ENCODE data around the gene RTL10. TPM values are rescaled to one million over a fixed set of nuclear protein-coding genes. Genes with fewer than 3 reads are reported as not detected.

The RTL10 gene
- total and polyA plus RNA-seq, 10 of the 15 experiments (the other 5 are each of a cell fraction or from before 2014, with no cell fraction given), result 5.3 to 18.1 (median 10.3) TPM

- no TSS peak for BruUV-seq (replicated peaks)
- SMC1A ChIA-PET (ENCODE audit: uncharacterized antibody, unreplicated experiment), result interaction anchor here (0.7 kb wide), 1 partner anchor 112 kb away, joined by 3 read pairs; no protein-coding TSS in a partner anchor
- 67% methylated on average over 25 of the region's 26 CpGs for WGBS (ENCODE audit: insufficient coverage, insufficient replicate concordance, low lambda C conversion rate, missing lambda C conversion rate)
- H3K27ac ChIP-seq (ENCODE audit: control insufficient read depth, insufficient read depth), result no peak overlapping the region
- RAD21 ChIA-PET (ENCODE audit: unreplicated experiment), result no interaction called here
- DNase-seq (ENCODE audit: low read depth, low spot score) (no peak), ATAC-seq (no peak), FAIRE-seq (no peak)
- H3K4me1 ChIP-seq (ENCODE audit: control insufficient read depth, insufficient read depth, low read length), result no peaks in the 10 kb centered on the region
- POLR2A ChIA-PET, result no interaction called here
- no peak overlapping the region for H3K4me3 ChIP-seq
- in situ Hi-C loops (cut with MboI), result no loop called here
- no peaks in the 10 kb centered on the region for H3K36me3 ChIP-seq (ENCODE audit: control insufficient read depth in 2 of 2, insufficient read depth in 2 of 2, low read length in 1 of 2)
- H4K20me1 ChIP-seq (ENCODE audit: control insufficient read depth, insufficient read depth), result no peaks in the 10 kb centered on the region
- intact Hi-C loops (cut with micrococcal nuclease; ENCODE audit: unreplicated experiment), result no loop called here
- H3K9me3 ChIP-seq (replicated peaks; ENCODE audit: control insufficient read depth, insufficient read depth, low read length), result no peaks in the 10 kb centered on the region
- no peak overlapping the region for H2AFZ ChIP-seq (ENCODE audit: control insufficient read depth, low read depth, low read length)
- H3K9ac ChIP-seq (ENCODE audit: control insufficient read depth, insufficient read depth, low read length), result no peak overlapping the region
- H3K79me2 ChIP-seq (ENCODE audit: control insufficient read depth, insufficient read depth, low read length), result no peaks in the 10 kb centered on the region
- no peaks in the 10 kb centered on the region for H3K27me3 ChIP-seq (replicated peaks in 1 of 2; ENCODE audit: control insufficient read depth in 2 of 2, insufficient read depth in 2 of 2, low read length in 1 of 2)
- CTCF ChIA-PET, result no interaction called here
- H3K4me2 ChIP-seq (ENCODE audit: control insufficient read depth, insufficient read depth), result no peak overlapping the region
- TF ChIP-seq MTA3 (IDR thresholded peaks at IDR 0.05; ENCODE audit: borderline replicate concordance, low read length) (no peak), SPI1 (IDR thresholded peaks at IDR 0.05; ENCODE audit: borderline replicate concordance, insufficient read depth, low read depth, low read length) (no peak), ZNF274 (IDR thresholded peaks at IDR 0.05; ENCODE audit: insufficient read depth, insufficient read length) (no peak), EGR1 (IDR thresholded peaks at IDR 0.05; ENCODE audit: borderline replicate concordance in 1 of 2, low read depth in 2 of 2, low read length in 2 of 2) (no peak), FOS (IDR thresholded peaks at IDR 0.05; ENCODE audit: borderline replicate concordance, extremely low read depth, insufficient read length) (no peak), USF2 (IDR thresholded peaks at IDR 0.05; ENCODE audit: borderline replicate concordance, low read depth, low read length) (no peak), CUX1 (IDR thresholded peaks at IDR 0.05; ENCODE audit: insufficient replicate concordance, low read depth, low read length) (no peak), SKIL (IDR thresholded peaks at IDR 0.05; ENCODE audit: low read depth, poor library complexity, severe bottlenecking) (no peak), MEF2A (IDR thresholded peaks at IDR 0.05; ENCODE audit: insufficient read depth, low read depth, low read length) (no peak), CTCF (IDR thresholded peaks at IDR 0.05 in 2 of 3, conservative IDR thresholded peaks at IDR 0.05 in 1 of 3; ENCODE audit: control insufficient read depth in 2 of 3, extremely low read depth in 1 of 3, insufficient read depth in 1 of 3, low read depth in 3 of 3, low read length in 3 of 3) (no peak), ZZZ3 (IDR thresholded peaks at IDR 0.05; ENCODE audit: control insufficient read depth, insufficient read length, low read depth) (no peak)
Observed at GRCh38 chr22:19884954-19885751, 30.5 kb upstream of the RTL10 start.
